Esophagus squamous epithelium (tissue), 5 donors: ENCODE data around the gene MPST. TPM values are rescaled to one million over a fixed set of nuclear protein-coding genes. Genes with fewer than 3 reads are reported as not detected.

ENCODE experiments used
- DNase-seq: peaks from one replicate; lab custom pipeline; 2025; lab: John Stamatoyannopoulos, UW
- H3K27ac ChIP-seq, 4 donors: fragments of 200-600 bp; sonication (generic); one replicate each; pipeline ENCODE4 v1.5.1; 2016 to 2019; ENCODE audit warnings: mild to moderate bottlenecking in 1 of 4
- H3K27me3 ChIP-seq, 4 donors: fragments of 200-600 bp; sonication (generic); 1 replicate in 3 of 4; 2 replicates in 1 of 4; pipeline versions ENCODE4 v1.5.1 to v1.6.0; 2017 to 2021; ENCODE audit warnings: antibody characterized with exemption in 1 of 4
- H3K36me3 ChIP-seq, 3 donors: fragments of 200-600 bp; sonication (generic); one replicate each; pipeline ENCODE4 v1.5.1; 2016 to 2019
- H3K4me1 ChIP-seq, 3 donors: fragments of 200-600 bp; sonication (generic); one replicate each; pipeline ENCODE4 v1.5.1; 2017 to 2019
- H3K4me3 ChIP-seq, 4 donors: fragments of 200-600 bp; sonication (generic); 1 replicate in 3 of 4; 2 replicates in 1 of 4; pipeline ENCODE4 v1.5.1; 2016 to 2019; ENCODE audit warnings: mild to moderate bottlenecking in 2 of 4, moderate library complexity in 1 of 4
- H3K9me3 ChIP-seq, 3 donors: fragments of 200-600 bp; sonication (generic); one replicate each; pipeline ENCODE4 v1.5.1; 2016 to 2019
- POLR2A ChIP-seq, 4 donors: fragments of 450-650 bp; IDR thresholded peaks; one replicate each; pipeline ENCODE4 v1.6.1; 2017; ENCODE audit warnings: antibody characterized with exemption in 4 of 4, mild to moderate bottlenecking in 4 of 4, moderate library complexity in 3 of 4
- WGBS, 2 donors: methylation state at CpG; one replicate each; pipeline ENCODE4 v1.1.5; 2018; 5-methylcytosine and 5-hydroxymethylcytosine counted together
- intact Hi-C: fragments of 100-400 bp; cut with DNase I; formaldehyde crosslinking; loops from one replicate; pipeline ENCODE4 v1.15.0; 2022
- total RNA-seq, 4 donors: library from RNA; depleted of rRNA; stranded (reverse); fragments of >200 nt; gene quantifications; one replicate each; pipeline ENCODE4 v1.1.0, GENCODE V29; 2016
- TF ChIP-seq, protein P1 (sequence below), 6 experiments: fragments of 450-650 bp in 4 of 6; fragments of 200-600 bp in 2 of 6; sonication (generic) in 2 of 6; IDR thresholded peaks; one replicate each; pipeline ENCODE4 v1.5.1; 2016 to 2019; ENCODE audit warnings: antibody characterized with exemption in 6 of 6, mild to moderate bottlenecking in 4 of 6, moderate library complexity in 4 of 6
- donor health status: DM: yes; HTN: yes; CAD: no.

MPST gene
- total RNA-seq, 4 donors from 2014 or later, result 88.4 to 160 (median 132) TPM

DNA sequence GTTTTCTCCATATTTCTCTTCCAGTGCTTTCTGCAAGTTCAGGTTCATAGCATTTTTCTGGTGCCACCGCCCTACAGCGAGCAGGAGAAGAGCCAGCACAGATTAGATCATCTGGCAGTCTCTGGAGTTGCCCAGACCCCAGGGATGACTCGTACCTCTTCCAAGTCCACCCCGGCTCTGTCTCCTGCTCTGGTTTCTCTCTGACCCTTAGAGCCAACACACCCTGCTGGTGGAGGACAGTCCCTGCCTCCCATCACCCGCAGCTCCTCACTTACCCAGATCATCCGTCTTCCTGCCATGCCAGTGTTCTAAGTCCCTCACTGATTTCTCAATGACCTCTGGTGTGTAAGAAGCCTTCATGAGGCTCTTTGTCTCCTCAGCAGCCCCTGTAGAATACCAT lies 28.3 kb upstream of the MPST start:
- DNase-seq, result no peak
- intact Hi-C loops, result no loop called here
- peaks cover 0 to 3% (median under 1%) of the 10 kb centered on the region in 3 donors for H3K9me3 ChIP-seq
- no peak overlapping the region for H3K4me3 ChIP-seq
- peaks cover 0 to 58% (median 0%) of the 10 kb centered on the region in 4 donors for H3K27me3 ChIP-seq
- no peak for TF ChIP-seq POLR2A (IDR thresholded peaks at IDR 0.05)
- TF ChIP-seq, protein P1, sequence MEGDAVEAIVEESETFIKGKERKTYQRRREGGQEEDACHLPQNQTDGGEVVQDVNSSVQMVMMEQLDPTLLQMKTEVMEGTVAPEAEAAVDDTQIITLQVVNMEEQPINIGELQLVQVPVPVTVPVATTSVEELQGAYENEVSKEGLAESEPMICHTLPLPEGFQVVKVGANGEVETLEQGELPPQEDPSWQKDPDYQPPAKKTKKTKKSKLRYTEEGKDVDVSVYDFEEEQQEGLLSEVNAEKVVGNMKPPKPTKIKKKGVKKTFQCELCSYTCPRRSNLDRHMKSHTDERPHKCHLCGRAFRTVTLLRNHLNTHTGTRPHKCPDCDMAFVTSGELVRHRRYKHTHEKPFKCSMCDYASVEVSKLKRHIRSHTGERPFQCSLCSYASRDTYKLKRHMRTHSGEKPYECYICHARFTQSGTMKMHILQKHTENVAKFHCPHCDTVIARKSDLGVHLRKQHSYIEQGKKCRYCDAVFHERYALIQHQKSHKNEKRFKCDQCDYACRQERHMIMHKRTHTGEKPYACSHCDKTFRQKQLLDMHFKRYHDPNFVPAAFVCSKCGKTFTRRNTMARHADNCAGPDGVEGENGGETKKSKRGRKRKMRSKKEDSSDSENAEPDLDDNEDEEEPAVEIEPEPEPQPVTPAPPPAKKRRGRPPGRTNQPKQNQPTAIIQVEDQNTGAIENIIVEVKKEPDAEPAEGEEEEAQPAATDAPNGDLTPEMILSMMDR (IDR thresholded peaks at IDR 0.05), result no peak
- WGBS, 2 donors, result 64 to 69% methylated on average over 5 to 6 of the region's 6 CpGs
- H3K36me3 ChIP-seq, result no peaks in the 10 kb centered on the region
- H3K27ac ChIP-seq, result no peak overlapping the region
- no peaks in the 10 kb centered on the region for H3K4me1 ChIP-seq

DNA sequence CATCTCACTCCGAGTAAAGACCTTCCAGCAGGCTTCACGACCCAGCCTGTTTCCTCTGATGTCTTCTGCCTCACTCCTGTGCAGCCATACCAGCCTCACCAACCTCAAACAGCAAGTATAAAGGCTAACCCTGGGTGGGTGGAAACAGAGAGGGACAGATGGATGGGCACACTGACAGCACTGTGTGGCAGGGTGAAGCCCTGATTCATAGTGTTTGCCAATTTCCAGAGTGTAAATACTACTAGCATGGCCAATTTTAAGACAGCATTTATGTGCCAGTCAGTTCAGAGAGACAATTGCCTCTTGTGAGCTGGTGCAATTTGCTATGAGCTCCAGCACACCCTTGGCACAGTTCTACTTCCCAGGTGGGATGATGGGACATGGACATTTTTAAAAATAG lies 21.8 kb upstream of the MPST start:
- intact Hi-C loops, result no loop called here
- peaks cover 4 to 18% (median 10%) of the 10 kb centered on the region in 3 donors for H3K4me1 ChIP-seq
- no peaks in the 10 kb centered on the region for H3K36me3 ChIP-seq
- H3K27me3 ChIP-seq, result peaks cover 0 to 17% (median 0%) of the 10 kb centered on the region in 4 donors
- WGBS, 2 donors, result 88 to 90% methylated on average over 2 of the region's 2 CpGs
- TF ChIP-seq, protein P1 (IDR thresholded peaks at IDR 0.05), result no peak
- TF ChIP-seq POLR2A (IDR thresholded peaks at IDR 0.05), result no peak
- no peaks in the 10 kb centered on the region for H3K9me3 ChIP-seq
- DNase-seq, result no peak
- no peak overlapping the region for H3K27ac ChIP-seq
- no peak overlapping the region for H3K4me3 ChIP-seq

- 64 to 89% methylated on average over 4 to 9 of the region's 9 CpGs for WGBS, 2 donors
- Histone ChIP-seq H3K36me3 (no peaks in the 10 kb centered on the region), H3K27ac (peak overlapping the region in 1 of 4 donors; percentile 25), H3K4me3 (no peak overlapping the region), H3K4me1 (peaks cover 4 to 18% (median 10%) of the 10 kb centered on the region in 3 donors), H3K9me3 (no peaks in the 10 kb centered on the region), H3K27me3 (peaks cover 0 to 25% (median 0%) of the 10 kb centered on the region in 4 donors)
- intact Hi-C loops, result no loop called here
- TF ChIP-seq, protein P1 (IDR thresholded peaks at IDR 0.05), result peak in 1 of 6 experiments; percentile 26
- TF ChIP-seq POLR2A (IDR thresholded peaks at IDR 0.05), result no peak
- DNase-seq, result no peak
Measured at GRCh38 chr22:36998620-36999351, 20.8 kb upstream of the MPST start.

DNA sequence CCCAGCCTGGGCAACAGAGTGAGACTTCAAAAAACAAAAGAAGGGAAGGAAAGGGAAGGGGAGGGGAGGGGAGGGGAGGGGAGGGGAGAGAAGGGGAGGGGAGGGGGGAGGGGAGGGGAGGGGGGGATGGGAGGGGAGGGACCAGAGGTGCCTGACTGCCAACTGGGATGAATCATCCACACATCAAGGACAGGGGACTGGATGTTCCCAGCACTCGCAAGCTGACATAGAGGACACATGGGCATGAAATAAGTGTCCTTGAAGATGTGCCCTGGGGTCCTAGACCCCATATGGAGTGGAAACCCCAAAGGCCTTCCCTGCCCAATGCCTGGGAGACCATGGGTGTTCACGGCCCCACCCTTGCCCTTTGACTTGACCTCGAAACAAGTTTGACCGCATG lies 20.1 kb upstream of the MPST start:
- H3K4me1 ChIP-seq, result peaks cover 4 to 18% (median 10%) of the 10 kb centered on the region in 3 donors
- no peak for DNase-seq
- no peak for TF ChIP-seq POLR2A (IDR thresholded peaks at IDR 0.05)
- H3K27me3 ChIP-seq, result peaks cover 0 to 23% (median 0%) of the 10 kb centered on the region in 4 donors
- no peaks in the 10 kb centered on the region for H3K36me3 ChIP-seq
- no peaks in the 10 kb centered on the region for H3K9me3 ChIP-seq
- WGBS, 2 donors, result 68 to 89% methylated on average over 4 of the region's 4 CpGs
- H3K27ac ChIP-seq, result peak overlapping the region in 1 of 4 donors; percentile 23
- no peak overlapping the region for H3K4me3 ChIP-seq
- intact Hi-C loops, result no loop called here

DNA sequence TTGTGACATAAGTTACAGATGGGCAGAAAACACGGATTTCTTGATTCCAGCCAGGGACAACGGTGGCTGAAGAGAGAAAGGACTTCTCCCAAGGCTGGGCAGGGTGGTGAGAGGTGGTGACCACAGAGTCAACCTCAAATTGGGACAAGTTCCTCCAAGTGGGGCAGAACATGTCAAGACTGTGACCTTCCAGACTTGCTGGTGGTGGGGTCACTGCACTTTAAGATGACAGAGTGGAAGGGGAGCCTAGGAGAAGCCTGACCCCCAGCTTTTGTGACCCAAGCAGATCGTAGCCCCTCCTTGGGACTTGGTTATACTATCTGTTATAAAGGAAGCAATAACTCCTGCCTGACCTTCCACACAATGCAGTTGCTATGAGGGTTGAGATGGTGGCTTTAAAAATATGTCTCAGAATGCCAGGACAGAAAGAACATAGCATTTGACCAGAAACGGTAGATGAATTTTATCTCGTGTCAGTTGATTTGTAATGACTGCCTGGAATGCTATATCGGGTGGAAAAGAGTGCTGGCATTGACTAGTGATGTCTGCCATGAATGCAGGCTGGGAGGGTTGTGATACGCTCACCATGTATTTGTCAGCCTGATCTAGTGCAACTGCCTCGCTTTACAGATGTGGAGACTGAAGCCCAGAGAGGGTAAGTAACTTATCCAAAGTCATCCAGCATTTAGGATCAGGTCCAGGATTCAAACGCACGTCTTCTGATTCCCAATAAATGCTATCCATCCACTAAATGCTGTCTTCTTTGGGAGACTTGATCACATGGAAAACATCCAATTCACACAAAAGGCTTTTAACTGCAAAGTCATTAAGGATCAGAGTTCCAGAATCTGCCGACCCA lies 18.6 kb upstream of the MPST start:
- TF ChIP-seq POLR2A (IDR thresholded peaks at IDR 0.05), result no peak
- TF ChIP-seq, protein P1 (IDR thresholded peaks at IDR 0.05), result no peak
- Histone ChIP-seq H3K4me1 (peaks cover 4 to 18% (median 10%) of the 10 kb centered on the region in 3 donors), H3K27ac (no peak overlapping the region), H3K4me3 (no peak overlapping the region), H3K9me3 (no peaks in the 10 kb centered on the region), H3K27me3 (peaks cover 0 to 23% (median 0%) of the 10 kb centered on the region in 4 donors), H3K36me3 (no peaks in the 10 kb centered on the region)
- intact Hi-C loops, result no loop called here
- 74 to 80% methylated on average over 11 of the region's 11 CpGs for WGBS, 2 donors
- no peak for DNase-seq
